Measurements from ENCODE around the gene ARHGAP31. TPM values are rescaled to one million over a fixed set of nuclear protein-coding genes. Genes with fewer than 3 reads are reported as not detected.

The ARHGAP31 gene
- total and polyA plus RNA-seq, 2 of the 8 experiments (the other 6 are each of a cell fraction or from before 2014, with no cell fraction given), result 1.1 to 7.6 TPM

- H2BK12ac ChIP-seq (ENCODE audit: low read depth, low read length), result no peak overlapping the region
- H3K18ac ChIP-seq (ENCODE audit: extremely low read depth, low read length), result no peak overlapping the region
- peaks cover 0 to 3% (median 1%) of the 10 kb centered on the region in 4 experiments; a peak in 4 of 7 replicates for H3K4me1 ChIP-seq (replicated peaks in 1 of 4; ENCODE audit: control insufficient read depth in 3 of 4, insufficient read depth in 4 of 4, low read length in 3 of 4)
- no peaks in the 10 kb centered on the region for H3K79me1 ChIP-seq (ENCODE audit: low read depth, low read length)
- no peak overlapping the region for H3K23ac ChIP-seq (ENCODE audit: insufficient read length)
- H3K79me2 ChIP-seq (ENCODE audit: control insufficient read depth in 1 of 2, insufficient read depth in 2 of 2, low read length in 2 of 2), result no peaks in the 10 kb centered on the region
- no peaks in the 10 kb centered on the region for H3K27me3 ChIP-seq (replicated peaks in 1 of 4; ENCODE audit: control insufficient read depth in 3 of 4, extremely low read depth in 1 of 4, insufficient read depth in 3 of 4, low read length in 3 of 4)
- CTCF ChIA-PET (ENCODE audit: partially characterized antibody), result interaction anchor here (0.7 to 1.3 kb wide), 5 partner anchors 17 to 105 kb away, joined by 3 to 4 read pairs (median 3); no protein-coding TSS in a partner anchor
- H2BK20ac ChIP-seq (ENCODE audit: low read length), result no peak overlapping the region
- H2BK120ac ChIP-seq (replicated peaks; ENCODE audit: low read depth, low read length), result no peak overlapping the region
- no peak overlapping the region for H3K4me2 ChIP-seq (ENCODE audit: insufficient read depth in 1 of 2, low read depth in 2 of 2, low read length in 2 of 2)
- H3K23me2 ChIP-seq (ENCODE audit: low read depth, low read length), result no peaks in the 10 kb centered on the region
- H3K4ac ChIP-seq (replicated peaks; ENCODE audit: insufficient read length, low read depth, low read length), result no peak overlapping the region
- no peak overlapping the region for H3K14ac ChIP-seq (ENCODE audit: insufficient read length)
- no peak overlapping the region for H2AFZ ChIP-seq (ENCODE audit: low read length)
- no peaks in the 10 kb centered on the region for H3K9me3 ChIP-seq (ENCODE audit: insufficient read depth in 2 of 2, low read depth in 1 of 2, low read length in 1 of 2)
- H3K9ac ChIP-seq (replicated peaks in 1 of 4; ENCODE audit: extremely low read depth in 1 of 4, low read depth in 3 of 4, low read length in 3 of 4), result no peak overlapping the region
- H3K27ac ChIP-seq (ENCODE audit: low read depth, low read length), result no peak overlapping the region
- H3K56ac ChIP-seq (replicated peaks; ENCODE audit: insufficient read length, low read depth, low read length), result no peak overlapping the region
- H4K8ac ChIP-seq (ENCODE audit: extremely low read depth, insufficient read depth, low read length), result no peak overlapping the region
- FAIRE-seq (no peak), DNase-seq (ENCODE audit: low read depth in 1 of 2, low spot score in 2 of 2) (no peak)
- H2BK5ac ChIP-seq (ENCODE audit: low read depth, low read length), result no peak overlapping the region
- H4K20me1 ChIP-seq (replicated peaks in 1 of 2; ENCODE audit: control insufficient read depth in 1 of 2, insufficient read depth in 2 of 2, low read length in 2 of 2), result no peaks in the 10 kb centered on the region
- no peaks in the 10 kb centered on the region for H3K36me3 ChIP-seq (ENCODE audit: control insufficient read depth in 2 of 4, insufficient read depth in 4 of 4, low read length in 3 of 4)
- POLR2A ChIA-PET (ENCODE audit: partially characterized antibody), result interaction anchor here (0.9 to 1.1 kb wide), 2 partner anchors 14 to 20 kb away, joined by 3 read pairs; no protein-coding TSS in a partner anchor
- no peak overlapping the region for H4K91ac ChIP-seq (replicated peaks; ENCODE audit: insufficient read length, low read length)
- H2AK5ac ChIP-seq (ENCODE audit: low read depth, low read length), result no peak overlapping the region
- no peak overlapping the region for H3K4me3 ChIP-seq (ENCODE audit: extremely low read depth in 1 of 4, insufficient read depth in 2 of 4, low read depth in 3 of 4, low read length in 4 of 4)
- H4K5ac ChIP-seq (ENCODE audit: insufficient read length, low read depth, low read length), result no peak overlapping the region
- H2BK15ac ChIP-seq (ENCODE audit: low read length), result no peak overlapping the region
- WGBS, 2 experiments (ENCODE audit: extremely low coverage in 1 of 2, insufficient coverage in 1 of 2, insufficient read length in 1 of 2, insufficient replicate concordance in 2 of 2, low coverage in 1 of 2, low lambda C conversion rate in 2 of 2, missing lambda C conversion rate in 1 of 2), result 95% methylated on average over 3 of the region's 3 CpGs; no CpG with 5 or more reads in 1 of the 2 experiments
- TF ChIP-seq SIX5 (IDR thresholded peaks at IDR 0.05; ENCODE audit: low read depth, low read length), result no peak
- TF ChIP-seq NANOG (IDR thresholded peaks at IDR 0.05; ENCODE audit: insufficient read depth, low read depth, low read length, poor library complexity, severe bottlenecking), result no peak
- TF ChIP-seq ZNF274 (IDR thresholded peaks at IDR 0.05; ENCODE audit: borderline replicate concordance, extremely low read depth, low read length), result no peak
- no peak for TF ChIP-seq CHD1 (IDR thresholded peaks at IDR 0.05; ENCODE audit: low read depth, low read length)
- no peak for TF ChIP-seq RNF2 (IDR thresholded peaks at IDR 0.05; ENCODE audit: borderline replicate concordance, low read depth, low read length, missing control alignments, poor library complexity, severe bottlenecking)
- no peak for TF ChIP-seq MAX (IDR thresholded peaks at IDR 0.05)
- TF ChIP-seq CEBPB (IDR thresholded peaks at IDR 0.05; ENCODE audit: low read depth, low read length), result no peak
- TF ChIP-seq SIRT6 (IDR thresholded peaks at IDR 0.05; ENCODE audit: low read length), result no peak
- no peak for TF ChIP-seq GTF2F1 (IDR thresholded peaks at IDR 0.05; ENCODE audit: borderline replicate concordance, low read depth, low read length)
Measured at GRCh38 chr3:119330181-119330580, 36.0 kb downstream of the ARHGAP31 start.

All from H1 (cell line).